IPS-11a (cell line): ENCODE measurements around the gene B4GALNT3.

Source experiments
- H3K4me3 ChIP-seq: one replicate; pipeline ENCODE4 v1.5.1; 2013; ENCODE audit warnings: low read depth, low read length, control low read depth

The B4GALNT3 gene

DNA sequence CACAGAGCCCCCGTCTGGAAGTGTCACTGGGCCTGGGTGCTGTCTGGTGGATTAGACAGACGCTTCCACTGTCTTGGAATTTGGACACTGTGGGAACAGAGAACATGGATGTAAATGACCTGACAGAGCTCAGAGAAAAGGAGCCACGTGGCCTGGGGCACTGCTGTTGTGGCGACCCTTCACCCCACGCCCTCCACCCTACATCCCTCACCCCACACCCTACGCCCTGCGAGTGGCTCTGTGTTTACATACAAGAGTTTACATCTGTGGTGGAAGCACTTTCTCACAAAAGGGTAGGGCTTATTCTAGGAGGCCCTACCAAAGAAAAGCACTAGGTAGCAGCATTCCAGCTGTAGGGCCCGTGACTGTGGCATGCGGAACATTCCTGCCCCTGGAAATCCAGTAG, 47.7 kb downstream of the B4GALNT3 start:
- H3K4me3 ChIP-seq: no peak overlapping the region

GRCh38 chr12:508145-508544, 48.4 kb downstream of the B4GALNT3 start:
- no peak overlapping the region for H3K4me3 ChIP-seq

- H3K4me3 ChIP-seq: no peak overlapping the region
Measured at GRCh38 chr12:508795-509194, 49.1 kb downstream of the B4GALNT3 start.

DNA sequence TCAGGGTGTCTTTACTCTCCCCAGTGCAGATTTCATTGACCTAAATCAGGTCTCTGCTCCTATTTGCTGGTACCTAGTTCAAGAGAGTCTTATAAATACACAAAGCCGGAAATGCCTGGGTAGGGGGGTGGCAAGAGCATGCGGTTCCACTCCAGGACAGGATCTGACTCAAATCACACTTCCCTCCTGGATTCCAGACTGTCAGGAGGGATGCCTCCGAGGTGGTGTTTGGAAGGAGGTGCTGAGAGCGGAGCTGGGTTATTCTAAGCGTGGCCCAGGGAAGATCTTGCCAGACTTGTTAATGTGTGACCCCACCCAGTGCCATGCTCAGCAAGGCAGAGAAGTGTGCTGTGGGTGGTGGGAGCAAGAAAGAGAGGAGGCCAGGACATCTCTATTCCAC, 49.8 kb downstream of the B4GALNT3 start:
- no peak overlapping the region for H3K4me3 ChIP-seq

DNA sequence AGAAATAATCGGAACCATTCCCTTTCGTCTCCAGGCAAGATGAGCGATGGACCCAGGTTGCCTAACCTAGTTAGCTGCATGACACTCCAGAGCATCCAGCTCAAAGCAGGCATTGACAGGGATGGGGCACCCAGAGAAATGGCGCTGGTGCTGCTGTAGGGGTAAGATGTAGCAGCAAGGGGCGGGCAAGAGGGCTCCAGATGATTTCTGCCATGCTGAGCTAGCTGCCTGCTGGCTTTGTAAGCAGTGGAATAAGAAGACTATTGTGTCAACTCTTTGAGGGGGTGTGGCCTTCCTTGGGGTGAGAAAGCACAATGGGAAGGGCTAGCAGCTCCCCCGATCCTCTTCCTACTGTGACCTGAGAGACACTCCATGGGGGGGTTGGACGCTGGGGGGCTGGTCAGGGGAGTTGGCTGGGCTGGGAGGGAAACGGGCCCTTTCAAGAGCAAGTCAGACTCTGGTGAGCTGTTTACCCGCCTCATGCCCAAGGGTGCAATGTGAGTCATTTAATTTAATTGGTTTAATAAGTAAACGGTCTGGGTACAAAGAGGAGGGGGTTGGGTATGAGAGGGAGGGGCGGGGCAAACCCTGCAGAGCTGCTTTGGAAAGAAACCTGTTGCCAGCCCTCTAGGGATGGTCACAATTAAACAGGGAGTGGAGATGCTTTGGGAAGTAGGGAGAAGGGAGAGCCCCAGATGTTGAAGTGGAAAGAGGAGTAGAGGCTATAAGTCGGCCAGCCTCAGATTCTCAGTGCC, 50.5 kb downstream of the B4GALNT3 start:
- H3K4me3 ChIP-seq: no peak overlapping the region

DNA sequence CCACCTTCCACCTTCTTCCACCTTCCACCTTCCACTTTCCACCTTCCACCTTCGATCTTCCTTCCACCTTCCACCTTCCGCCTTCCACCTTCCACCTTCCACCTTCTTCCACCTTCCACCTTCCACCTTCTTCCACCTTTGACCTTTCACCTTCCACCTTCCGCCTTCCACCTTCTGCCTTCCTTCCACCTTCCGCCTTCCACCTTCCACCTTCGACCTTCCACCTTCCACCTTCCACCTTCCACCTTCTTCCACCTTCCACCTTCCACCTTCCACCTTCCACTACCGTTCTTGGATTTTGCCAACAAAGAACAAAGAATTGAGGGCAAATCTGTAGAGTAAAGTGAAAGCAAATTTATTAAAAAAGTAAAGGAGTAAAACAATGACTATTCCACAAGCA, 53.2 kb downstream of the B4GALNT3 start:
- H3K4me3 ChIP-seq: no peak overlapping the region

DNA sequence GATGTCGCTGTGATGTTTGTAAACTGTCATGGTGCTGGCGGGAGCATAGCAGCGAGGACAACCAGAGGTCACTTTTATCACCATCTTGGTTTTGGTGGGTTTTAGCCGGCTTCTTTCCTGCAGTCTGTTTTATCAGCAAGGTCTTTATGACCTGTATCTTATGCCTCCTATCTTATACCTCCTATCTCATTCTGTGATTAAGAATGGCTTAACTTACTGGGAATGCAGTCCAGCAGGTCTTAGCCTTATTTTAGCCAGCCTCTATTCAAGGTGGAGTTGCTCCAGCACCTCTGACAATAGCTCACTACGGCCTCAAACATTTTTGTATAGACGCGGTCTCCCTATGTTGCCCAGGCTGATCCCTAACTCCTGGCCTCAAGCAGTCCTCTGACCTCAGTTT, 53.7 kb downstream of the B4GALNT3 start:
- H3K4me3 ChIP-seq: no peak overlapping the region

GRCh38 chr12:517538-517937, 57.8 kb downstream of the B4GALNT3 start:
- H3K4me3 ChIP-seq: no peak overlapping the region

DNA sequence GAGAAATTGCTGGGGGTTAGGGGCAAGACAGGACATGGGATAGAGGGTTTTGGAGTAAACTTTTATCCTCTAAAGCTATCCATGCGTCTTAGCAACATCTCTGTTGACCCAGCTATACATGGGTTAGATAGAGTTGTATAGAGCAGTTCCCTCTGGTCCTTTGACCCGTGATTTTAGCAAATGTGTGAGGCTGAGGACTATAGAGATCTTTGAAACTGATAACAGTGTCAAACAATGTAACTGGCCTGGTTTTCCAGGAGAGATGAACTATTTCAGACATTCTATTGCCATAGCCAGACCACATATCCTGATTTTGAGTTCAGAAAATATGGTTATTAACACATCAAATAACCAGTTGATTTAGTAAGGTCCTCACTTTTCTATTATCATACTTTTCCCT, 60.4 kb downstream of the B4GALNT3 start:
- no peak overlapping the region for H3K4me3 ChIP-seq

DNA sequence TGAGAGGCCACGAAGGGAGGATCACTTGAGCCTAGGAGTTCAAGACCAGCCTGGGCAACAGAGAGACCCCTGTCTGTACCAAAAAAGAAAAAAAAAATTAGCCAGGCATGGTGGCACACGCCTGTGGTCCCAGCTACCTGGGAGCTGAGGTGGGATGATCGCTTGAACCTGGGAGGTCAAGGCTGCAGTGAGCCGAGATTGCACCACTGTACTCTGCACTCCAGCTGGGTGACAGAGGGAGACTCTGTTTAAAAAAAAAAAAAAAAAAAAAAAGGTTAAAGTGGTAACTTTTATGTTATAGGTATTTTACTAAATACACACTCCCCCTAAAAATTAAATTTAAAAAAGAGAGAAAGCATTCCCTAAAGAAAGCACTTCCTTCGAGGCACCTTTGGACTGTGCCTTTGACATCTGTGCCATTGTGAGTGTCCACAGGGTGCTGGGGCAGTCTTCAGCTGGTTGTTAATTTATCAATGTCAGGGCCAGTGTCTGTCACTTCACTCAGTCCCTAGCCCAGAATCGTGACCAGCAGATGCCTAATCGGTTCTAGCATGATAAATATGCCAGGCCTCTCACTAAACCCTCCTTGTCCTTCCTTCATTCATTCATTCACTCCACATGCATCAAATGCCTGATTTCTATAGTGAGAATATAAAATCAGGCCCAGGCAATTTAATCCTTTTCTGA, 63.1 kb downstream of the B4GALNT3 start:
- no peak overlapping the region for H3K4me3 ChIP-seq

GRCh38 chr12:524167-524951, 64.6 kb downstream of the B4GALNT3 start:
- H3K4me3 ChIP-seq: no peak overlapping the region

- no peak overlapping the region for H3K4me3 ChIP-seq
Measured at GRCh38 chr12:526089-526488, 66.3 kb downstream of the B4GALNT3 start.

- no peak overlapping the region for H3K4me3 ChIP-seq
Measured at GRCh38 chr12:527241-527640, 67.5 kb downstream of the B4GALNT3 start.

GRCh38 chr12:527729-528128, 68.0 kb downstream of the B4GALNT3 start:
- H3K4me3 ChIP-seq: no peak overlapping the region

DNA sequence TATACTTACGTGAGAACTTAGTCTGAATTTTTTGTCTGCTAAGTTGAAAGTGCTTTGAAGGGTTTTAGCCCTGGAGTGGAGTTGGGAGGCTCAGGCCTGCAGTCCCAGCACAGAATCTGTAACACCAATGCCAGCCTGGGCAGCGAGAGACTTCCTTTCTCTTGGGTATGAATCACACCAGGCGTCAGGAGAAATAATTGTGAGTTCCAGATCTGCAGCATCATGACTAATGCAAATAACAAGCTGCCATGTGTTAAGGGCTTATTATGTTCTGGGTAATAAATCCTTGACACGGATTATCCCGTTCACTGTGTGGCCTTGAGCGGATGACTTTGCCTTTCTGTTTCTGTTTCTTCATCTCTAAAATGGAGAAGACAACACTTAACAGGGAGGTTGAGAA, 70.6 kb downstream of the B4GALNT3 start:
- no peak overlapping the region for H3K4me3 ChIP-seq

GRCh38 chr12:530821-531220, 71.1 kb downstream of the B4GALNT3 start:
- H3K4me3 ChIP-seq: no peak overlapping the region

- H3K4me3 ChIP-seq: no peak overlapping the region
Measured at GRCh38 chr12:531951-532585, 72.3 kb downstream of the B4GALNT3 start.

GRCh38 chr12:532908-533565, 73.3 kb downstream of the B4GALNT3 start:
- no peak overlapping the region for H3K4me3 ChIP-seq

DNA sequence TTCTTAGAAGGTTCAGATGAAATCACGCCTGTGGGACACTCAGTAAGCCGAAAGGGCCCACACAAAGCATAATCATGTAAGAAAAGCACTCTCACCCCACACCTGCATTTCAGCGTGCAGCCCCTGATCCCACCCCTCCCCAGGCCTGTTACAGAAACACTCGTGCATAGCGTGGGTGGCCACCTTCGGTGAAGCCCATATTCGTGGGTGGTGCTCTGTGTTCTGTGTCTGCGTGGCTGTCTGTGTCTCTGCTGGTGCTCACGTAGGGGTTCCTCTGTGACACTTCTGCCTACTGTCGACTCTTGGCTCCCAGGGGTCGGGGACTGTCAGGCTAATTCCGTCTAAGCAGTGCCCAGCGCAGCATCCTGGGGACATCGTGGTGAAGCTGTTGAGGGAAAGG, 74.0 kb downstream of the B4GALNT3 start:
- H3K4me3 ChIP-seq: no peak overlapping the region

GRCh38 chr12:534216-534615, 74.5 kb downstream of the B4GALNT3 start:
- no peak overlapping the region for H3K4me3 ChIP-seq

DNA sequence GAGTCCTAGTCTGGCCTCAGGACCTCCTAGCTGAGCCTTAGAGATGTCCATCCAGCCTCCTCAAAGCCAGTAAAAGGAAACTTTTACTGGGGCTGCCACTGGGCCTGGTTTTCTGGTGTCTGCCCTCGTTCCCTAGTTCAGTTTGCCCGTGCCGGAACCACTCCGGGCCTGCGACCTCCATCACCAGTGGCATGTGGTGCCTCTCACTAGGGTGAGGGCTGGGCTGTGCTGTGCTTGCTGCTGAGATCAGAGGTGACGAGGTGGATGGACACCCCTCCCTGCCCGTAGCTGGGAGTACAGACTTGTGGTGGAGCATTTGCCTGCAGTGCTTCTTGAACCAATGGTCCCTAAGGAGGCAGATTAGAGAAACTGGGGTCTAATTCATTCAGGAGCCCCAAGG, 75.7 kb downstream of the B4GALNT3 start:
- H3K4me3 ChIP-seq: no peak overlapping the region
